NCI-H345 treated with DMSO at 0.1 percent for 48 hours (cell line): Measurements from ENCODE around the gene ATP2C1.

Experiments
- DNase-seq: peaks from one replicate; lab custom pipeline; 2025; ENCODE audit not compliant: unreplicated experiment; lab: John Stamatoyannopoulos, UW

Gene ATP2C1

GRCh38 chr3:130975251-130975650 lies 81.4 kb downstream of the ATP2C1 start:
- no peak for DNase-seq

- no peak for DNase-seq
These were observed 82.8 kb downstream of the ATP2C1 start for GRCh38 chr3:130976706-130977105.

GRCh38 chr3:130979117-130979516 lies 85.2 kb downstream of the ATP2C1 start:
- no peak for DNase-seq

- DNase-seq = no peak
These were observed 87.6 kb downstream of the ATP2C1 start for GRCh38 chr3:130981469-130981868.

- no peak for DNase-seq
These were observed 96.4 kb downstream of the ATP2C1 start for GRCh38 chr3:130990282-130990681.

GRCh38 chr3:130991126-130991525 lies 97.2 kb downstream of the ATP2C1 start:
- DNase-seq = no peak

- no peak for DNase-seq
These were observed 98.5 kb downstream of the ATP2C1 start for GRCh38 chr3:130992344-130992743.

GRCh38 chr3:130997289-130997688 lies 103.4 kb downstream of the ATP2C1 start:
- DNase-seq = no peak

GRCh38 chr3:131001071-131001470 lies 107.2 kb downstream of the ATP2C1 start:
- DNase-seq = no peak

- no peak for DNase-seq
These were observed 110.7 kb downstream of the ATP2C1 start for GRCh38 chr3:131004603-131005002.

- DNase-seq = no peak
These were observed 113.4 kb downstream of the ATP2C1 start for GRCh38 chr3:131007256-131007655.

GRCh38 chr3:131007782-131008181 lies 113.9 kb downstream of the ATP2C1 start:
- no peak for DNase-seq

- DNase-seq = no peak
These were observed 114.4 kb downstream of the ATP2C1 start for GRCh38 chr3:131008326-131008725.

- DNase-seq = no peak
These were observed 115.8 kb downstream of the ATP2C1 start for GRCh38 chr3:131009698-131010097.

GRCh38 chr3:131018970-131019369 lies 125.1 kb downstream of the ATP2C1 start:
- no peak for DNase-seq

- no peak for DNase-seq
These were observed 126.3 kb downstream of the ATP2C1 start for GRCh38 chr3:131020122-131020693.

GRCh38 chr3:131025539-131025938 lies 131.7 kb downstream of the ATP2C1 start:
- no peak for DNase-seq

GRCh38 chr3:131026321-131027151 lies 132.7 kb downstream of the ATP2C1 start, which contains the start of the genes ASTE1 and NEK11:
Gene ASTE1 (minus strand): TSS chr3:131026825. CDS start chr3:131025306, 1,519 bp downstream.
Gene NEK11 (plus strand): TSS chr3:131026877. CDS start chr3:131029709, 2,832 bp downstream.
- peak; percentile 53 for DNase-seq

- DNase-seq = no peak
These were observed 135.0 kb downstream of the ATP2C1 start for GRCh38 chr3:131028844-131029243.

- DNase-seq = no peak
These were observed 137.8 kb downstream of the ATP2C1 start for GRCh38 chr3:131031660-131032059.

GRCh38 chr3:131033480-131034080 lies 139.7 kb downstream of the ATP2C1 start:
- peak; percentile 9 for DNase-seq
